Activated CD4-positive, alpha-beta T cell treated with anti-CD3 and anti-CD28 coated beads, Interleukin-2, Interleukin-6, amounts not matched to agents 100 ng/mL and 50 ng/mL, durations not matched to agents 16 hours and 8 hours (primary cell): ENCODE data around the gene LTV1.
"Not testable (repeated sequence)": the region's sequence is repeated elsewhere in the genome, so short reads cannot be mapped to it uniquely, and the experiment has no call there.

Experiments
- DNase-seq: peaks from one replicate; pipeline ENCODE4 v3.0.0-alpha.2; 2020

LTV1 gene

DNA sequence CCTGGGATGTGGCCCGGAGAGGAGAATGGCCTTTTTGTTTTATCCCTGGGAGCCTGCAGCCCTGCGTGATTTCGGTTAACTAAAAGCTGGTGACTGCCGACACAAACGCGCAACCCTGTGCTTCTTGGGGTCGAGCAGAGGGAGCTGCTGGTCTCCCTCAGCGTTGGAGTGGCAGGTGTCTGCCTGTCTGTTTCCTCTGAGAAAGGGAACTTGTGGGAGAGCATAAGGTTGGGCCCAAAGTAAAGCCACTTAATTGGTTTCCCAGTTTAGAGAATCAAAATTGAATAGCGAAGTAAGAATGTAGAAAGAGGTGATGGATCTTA lies 500 bp downstream of the LTV1 start:
- DNase-seq, result no peak

DNA sequence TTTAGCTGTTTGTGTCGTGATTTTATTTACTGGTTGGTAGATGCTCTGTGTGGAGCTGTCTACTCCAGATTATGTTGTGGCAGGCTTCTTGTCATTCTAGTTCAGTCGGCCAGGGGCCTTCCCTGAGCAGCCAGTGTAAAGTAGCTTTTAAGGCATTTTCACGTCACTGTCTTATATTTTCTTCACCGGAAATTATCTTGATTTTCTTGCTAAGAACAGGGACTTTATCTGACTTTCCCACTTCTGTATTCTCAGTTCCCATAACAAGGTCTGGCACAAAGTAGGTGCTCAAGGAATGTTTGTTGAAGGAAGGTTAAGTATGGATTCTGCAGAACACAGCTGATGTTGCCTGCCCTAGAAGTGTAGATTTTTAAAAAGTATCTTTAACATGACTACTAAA lies 868 bp downstream of the LTV1 start:
- no peak for DNase-seq

DNA sequence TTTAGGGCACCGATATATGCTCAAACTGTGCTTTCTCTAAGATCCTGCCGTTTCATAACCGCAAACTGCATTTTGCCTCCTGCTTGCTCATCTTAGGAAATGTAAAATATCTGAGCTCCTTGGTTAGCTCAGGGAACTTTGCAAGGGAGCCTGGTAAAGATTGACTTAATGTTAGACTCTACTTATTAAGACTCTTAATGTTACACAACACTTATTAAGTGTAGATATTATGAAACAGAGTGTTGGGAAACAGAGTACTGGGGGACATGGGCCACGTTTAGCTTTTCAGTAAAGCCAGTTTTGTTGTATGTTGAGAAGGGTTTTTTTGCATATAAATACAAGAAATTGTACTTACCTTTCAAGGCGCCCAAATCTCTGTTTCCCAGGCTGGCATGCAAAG lies 1.9 kb downstream of the LTV1 start:
- no peak for DNase-seq

DNA sequence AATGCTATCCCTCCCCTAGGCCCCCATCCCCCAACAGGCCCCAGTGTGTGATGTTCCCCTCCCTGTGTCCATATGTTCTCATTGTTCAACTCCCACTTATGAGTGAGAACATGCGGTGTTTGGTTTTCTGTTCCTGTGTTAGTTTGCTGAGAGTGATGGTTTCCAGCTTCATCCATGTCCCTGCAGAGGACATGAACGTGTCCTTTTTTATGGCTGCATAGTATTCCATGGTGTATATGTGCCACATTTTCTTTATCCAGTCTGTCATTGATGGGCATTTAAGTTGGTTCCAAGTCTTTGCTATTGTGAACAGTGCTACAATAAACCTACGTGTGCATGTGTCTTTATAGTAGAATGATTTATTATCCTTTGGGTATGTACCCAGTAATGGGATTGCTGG lies 8.6 kb downstream of the LTV1 start:
- DNase-seq, result not testable (repeated sequence)

DNA sequence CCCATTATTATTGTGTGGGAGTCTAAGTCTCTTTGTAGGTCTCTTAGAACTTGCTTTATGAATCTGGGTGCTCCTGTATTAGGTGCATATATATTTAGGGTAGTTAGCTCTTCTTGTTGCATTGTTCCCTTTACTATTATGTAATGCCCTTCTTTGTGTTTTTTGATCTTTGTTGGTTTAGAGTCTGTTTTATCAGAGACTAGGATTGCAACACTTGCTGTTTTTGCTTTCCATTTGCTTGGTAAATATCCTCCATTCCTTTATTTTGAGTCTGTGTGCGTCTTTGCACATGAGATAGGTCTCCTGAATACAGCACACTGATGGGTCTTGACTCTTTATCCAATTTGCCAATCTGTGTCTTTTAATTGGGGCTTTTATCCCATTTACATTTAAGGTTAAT lies 11.9 kb downstream of the LTV1 start:
- DNase-seq, result not testable (repeated sequence)

DNA sequence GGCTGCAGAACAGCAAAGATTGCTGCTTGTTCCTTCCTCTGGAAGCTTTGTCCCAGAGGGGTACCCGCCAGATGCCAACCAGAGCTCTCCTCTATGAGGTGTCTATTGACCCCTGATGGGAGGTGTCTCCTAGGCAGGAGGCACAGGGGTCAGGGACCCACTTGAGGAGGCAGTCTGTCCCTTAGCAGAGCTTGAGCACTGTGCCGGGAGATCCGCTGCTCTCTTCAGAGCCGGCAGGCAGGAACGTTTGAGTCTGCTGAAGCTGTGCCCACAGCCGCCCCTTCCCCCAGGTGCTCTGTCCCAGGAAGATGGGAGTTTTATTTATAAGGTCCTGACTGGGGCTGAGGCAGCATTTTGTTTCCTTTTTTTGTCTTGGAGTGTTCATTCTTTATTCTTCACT lies 13.6 kb downstream of the LTV1 start:
- DNase-seq, result not testable (repeated sequence)

DNA sequence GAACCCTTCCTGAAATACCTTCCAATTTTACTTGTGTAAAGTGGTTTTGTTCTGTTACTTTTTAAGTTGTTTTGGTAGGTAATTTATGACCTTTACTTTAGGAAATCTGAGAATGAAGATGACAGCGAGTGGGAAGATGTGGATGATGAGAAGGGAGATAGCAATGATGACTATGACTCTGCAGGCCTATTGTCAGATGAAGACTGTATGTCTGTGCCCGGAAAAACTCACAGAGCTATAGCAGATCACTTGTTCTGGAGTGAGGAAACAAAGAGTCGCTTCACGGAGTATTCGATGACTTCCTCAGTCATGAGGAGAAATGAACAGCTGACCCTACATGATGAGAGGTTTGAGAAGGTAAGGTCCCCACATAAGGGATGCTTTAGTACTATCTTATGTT lies 14.5 kb downstream of the LTV1 start:
- no peak for DNase-seq

DNA sequence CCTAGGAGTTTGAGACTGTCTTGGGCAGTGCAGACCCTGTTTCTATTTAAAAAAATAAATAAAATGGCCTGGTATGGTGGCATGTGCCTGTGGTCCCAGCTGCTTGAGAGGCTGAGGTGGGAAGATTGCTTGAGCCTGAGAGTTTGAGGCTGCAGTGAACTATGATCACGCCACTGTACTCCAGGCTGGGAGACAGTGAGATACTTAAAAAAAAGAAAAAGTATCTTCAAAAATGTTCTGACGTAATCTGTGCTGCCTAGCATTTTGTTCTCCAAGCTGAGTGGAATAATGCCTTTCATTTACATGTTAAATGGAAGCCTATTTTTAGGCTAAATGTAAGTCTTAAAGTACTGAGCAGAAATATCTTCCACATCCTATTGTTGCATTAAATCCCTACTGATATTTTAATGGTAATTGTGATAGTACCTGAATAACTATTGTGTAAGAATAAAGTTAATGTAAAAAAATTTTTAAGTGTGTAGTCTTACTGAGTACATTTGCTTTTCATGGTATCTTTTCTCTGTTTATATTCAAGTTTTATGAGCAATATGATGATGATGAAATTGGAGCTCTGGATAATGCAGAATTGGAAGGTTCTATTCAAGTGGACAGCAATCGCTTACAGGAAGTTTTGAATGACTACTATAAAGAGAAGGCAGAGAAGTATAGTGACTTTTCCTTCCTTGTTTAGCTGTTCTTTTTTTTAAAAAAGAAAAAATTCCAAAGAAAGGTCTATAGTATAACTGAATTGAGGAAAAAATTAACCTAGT lies 16.9 kb downstream of the LTV1 start:
- no peak for DNase-seq

DNA sequence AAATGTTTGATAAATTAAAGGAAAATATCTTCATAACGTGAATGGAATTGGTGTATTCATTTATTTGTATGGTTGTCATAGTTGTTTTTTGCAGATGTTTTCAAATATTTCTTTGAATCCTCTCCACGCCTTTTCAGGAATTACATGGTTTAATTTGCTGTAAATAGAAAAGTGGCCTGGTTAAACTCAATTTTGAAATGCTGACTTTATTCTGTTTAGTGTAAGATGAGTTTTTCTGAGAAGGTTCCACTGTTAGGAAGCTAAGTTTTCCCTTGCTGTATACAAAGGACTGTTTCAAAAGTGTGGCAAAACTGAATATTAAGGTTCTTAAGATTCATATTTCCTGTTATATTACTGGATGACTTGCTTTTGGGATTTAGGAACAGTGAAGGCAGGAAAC lies 20.6 kb downstream of the LTV1 start:
- DNase-seq, result no peak

DNA sequence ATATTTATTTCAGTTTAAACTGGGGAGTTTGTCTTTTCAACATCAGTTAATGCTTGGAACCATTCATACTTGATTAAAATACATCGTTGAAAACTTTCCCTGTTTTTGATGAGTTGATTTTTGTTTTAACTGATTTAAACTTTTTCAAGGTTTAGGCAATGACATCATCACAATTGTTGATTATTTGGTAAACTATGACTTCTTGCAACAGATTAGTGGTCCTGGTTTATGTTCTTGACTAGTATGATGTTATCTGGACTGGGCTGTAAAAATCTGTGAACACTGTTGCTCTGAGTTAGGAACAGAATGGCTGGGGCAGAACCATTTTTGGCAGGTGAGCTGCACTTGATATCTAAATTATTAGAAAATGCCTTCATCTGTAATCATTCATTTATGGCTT lies 21.1 kb downstream of the LTV1 start, which contains the start of gene ZC2HC1B:
TSS of gene ZC2HC1B (plus strand) at position 241 of the 400 bp plus-strand sequence. CDS start at position 307, 66 bp downstream.
- DNase-seq, result no peak

DNA sequence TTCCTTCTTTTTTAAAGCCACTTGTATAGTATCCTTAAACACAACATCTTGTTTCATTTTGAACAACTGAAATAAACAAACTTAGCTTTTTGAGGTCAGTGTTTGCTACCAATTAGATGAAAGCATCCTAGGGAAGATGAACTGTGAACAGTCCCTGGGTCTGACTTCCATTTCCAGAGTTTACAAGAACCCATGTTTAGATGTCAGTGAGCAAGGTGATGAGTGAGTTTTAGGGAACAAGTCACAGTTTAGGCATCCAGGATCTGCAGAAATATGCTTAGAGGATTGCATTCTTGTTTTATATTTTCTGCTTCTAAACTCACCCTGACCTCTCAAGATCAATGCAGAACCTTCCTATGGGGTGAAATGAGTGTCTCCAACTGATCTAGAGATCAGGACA lies 24.1 kb downstream of the LTV1 start:
- DNase-seq, result no peak

DNA sequence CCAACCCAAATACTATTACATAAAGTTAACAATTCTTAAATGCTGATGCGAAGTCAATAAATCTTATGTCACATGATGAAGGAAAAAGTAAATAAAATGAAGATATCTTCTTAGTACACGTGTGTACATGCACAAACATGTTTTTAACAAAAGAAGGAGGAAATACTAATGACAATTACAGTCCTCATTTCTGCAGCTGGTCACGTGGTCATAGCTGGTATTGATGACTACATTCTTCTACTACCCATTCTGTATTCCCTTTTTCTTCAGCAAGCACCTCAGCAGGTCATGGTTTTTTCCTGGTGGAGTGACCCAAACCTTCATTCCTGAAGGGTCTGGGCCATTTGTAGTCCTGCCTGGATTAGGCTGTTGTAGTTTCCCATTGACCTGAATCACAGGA lies 25.7 kb downstream of the LTV1 start:
- DNase-seq, result not testable (repeated sequence)

DNA sequence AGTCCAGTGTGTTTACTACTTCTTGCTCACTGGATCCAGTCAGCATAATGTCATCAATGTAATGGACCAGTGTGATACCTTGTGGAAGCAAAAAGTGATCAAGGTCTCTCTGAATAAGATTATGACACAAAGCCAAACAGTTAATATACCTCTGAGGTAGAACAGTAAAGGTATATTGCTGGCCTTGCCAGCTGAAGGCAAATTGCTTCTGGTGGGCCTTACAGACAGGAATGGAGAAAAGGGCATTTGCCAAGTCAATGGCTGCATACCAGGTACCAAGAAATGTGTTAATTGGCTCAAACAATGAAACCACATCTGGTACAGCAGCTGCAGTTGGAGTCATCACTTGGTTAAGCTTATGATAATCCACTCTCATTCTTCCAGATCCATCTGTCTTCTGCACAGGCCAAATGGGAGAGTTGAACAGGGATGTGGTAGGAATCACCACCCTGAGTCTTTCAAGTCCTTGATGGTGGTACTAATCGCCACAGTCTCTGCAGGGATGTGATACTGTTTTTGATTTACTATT lies 28.1 kb downstream of the LTV1 start:
- not testable (repeated sequence) for DNase-seq

DNA sequence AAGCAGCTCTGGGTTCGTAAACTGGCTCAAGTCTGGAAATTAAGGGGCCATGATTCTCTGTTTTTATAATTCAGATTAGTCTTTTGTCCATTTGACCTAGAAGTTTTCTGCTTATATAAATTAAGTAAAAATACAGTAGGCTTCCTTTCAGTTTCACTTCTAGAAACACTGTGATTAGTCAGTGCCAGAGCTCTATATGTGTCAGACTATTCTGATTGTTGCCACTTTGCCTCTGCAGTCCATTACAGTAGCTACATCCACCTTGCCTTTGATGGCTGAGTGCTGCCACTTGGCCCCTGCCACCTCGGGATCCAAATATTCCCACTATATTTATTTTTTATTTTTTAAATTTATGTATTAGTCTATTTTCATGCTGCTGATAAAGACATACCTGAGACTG lies 29.1 kb downstream of the LTV1 start:
- peak; percentile 59 for DNase-seq

DNA sequence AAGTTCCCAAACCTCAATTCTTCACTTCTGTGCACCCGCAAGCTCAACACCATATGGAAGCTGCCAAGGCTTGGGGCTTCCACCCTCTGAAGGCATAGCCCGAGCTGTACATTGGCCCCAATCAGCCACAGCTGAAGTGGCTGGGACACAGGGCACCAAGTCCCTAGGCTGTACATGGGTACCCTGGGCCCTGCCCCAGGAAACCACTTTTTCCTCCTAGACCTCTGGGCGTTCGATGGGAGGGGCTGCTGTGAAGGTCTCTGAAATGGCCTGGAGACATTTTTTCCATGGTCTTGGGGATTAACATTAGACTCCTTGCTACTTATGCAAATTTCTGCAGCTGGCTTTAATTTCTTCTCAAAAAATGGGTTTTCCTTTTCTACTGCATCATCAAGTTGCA lies 30.5 kb downstream of the LTV1 start:
- not testable (repeated sequence) for DNase-seq

DNA sequence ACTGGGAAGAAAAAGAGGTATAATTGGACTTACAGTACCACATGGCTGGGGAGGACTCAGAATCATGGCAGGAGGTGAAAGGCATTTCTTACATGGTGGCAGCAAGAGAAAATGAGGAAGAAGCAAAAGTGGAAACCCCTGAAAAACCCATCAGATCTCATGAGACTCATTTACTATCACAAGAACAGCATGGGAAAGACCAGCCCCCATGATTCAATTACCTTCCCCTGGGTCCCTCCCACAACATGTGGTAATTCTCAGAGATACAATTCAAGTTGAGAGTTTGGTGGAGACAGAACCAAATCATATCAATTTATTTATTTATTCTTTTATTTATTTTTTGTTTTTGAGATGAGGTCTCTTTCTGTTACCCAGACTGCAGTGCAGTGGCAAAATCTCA lies 31.4 kb downstream of the LTV1 start:
- not testable (repeated sequence) for DNase-seq

DNA sequence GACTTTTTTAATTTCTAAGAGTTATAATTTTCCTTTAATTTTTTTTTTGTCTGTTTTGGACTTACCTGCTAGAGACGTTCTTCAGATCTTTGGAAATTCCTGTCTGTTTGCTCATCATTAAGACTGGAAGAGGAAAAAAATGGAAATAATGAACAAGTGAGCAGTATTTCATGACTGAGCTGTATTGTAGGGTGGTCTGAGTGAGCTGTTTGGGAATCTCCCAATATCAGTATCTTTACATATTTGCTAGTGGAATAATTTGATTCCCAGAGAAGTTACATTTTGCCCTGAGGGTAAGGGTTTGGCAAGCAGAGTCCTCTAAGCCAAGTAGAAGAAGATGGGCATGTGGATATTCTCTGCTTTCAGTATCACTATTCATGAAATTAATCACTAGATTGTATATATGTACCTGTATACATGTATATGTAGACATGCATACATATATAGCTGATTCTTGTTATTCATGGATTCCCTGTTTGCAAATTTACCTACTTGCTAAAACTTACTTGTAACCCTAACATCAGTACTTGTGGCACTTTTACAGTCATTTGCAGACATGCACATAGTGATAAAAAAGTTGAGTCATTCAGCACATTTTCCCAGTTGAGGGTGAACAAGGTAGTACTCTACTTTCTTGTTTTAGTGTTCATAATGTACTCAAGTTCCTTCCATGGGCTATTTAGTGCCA lies 34.6 kb downstream of the LTV1 start:
- DNase-seq, result peak; percentile 50

DNA sequence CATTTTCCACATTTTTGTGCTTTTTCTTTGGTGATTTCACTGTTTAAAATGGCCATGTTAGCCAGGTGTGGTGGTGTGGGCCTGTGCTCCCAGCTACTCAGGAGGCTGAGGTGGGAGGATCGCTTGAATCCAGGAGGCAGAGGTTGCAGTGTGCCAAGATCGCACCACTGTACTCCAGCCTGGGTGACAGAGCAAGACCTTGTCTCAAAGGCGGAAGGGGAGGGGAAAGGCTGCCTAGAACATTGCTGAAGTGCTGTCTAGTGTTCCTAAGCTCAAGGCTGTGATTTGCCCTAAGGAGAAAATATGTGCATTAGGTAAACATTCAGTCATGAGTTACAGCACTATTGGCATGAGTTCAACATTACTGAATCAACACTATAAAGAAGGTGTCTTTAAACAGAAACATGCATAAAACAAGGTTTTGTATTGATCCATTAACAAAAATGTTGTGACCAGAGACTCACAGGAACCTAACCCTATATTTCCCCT lies 35.2 kb downstream of the LTV1 start:
- DNase-seq, result no peak

DNA sequence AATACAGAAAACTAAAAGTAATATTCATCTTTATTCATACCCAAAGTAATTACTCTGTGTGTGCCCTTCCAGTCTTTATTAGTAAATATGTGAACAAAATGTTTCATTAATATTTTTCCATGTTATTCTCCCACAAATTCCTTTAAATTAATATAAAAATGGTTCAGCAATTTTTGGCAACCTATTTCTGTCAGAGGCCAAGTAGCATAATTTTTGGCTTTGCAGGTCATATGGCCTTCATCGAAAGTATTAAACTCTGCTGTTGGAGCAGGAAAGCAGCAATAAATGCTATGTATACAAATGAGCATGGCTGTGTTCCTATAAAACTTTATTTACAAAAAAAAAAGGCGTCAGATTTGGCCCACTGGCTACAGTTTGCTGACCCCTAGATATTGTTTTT lies 37.3 kb downstream of the LTV1 start:
- no peak for DNase-seq

DNA sequence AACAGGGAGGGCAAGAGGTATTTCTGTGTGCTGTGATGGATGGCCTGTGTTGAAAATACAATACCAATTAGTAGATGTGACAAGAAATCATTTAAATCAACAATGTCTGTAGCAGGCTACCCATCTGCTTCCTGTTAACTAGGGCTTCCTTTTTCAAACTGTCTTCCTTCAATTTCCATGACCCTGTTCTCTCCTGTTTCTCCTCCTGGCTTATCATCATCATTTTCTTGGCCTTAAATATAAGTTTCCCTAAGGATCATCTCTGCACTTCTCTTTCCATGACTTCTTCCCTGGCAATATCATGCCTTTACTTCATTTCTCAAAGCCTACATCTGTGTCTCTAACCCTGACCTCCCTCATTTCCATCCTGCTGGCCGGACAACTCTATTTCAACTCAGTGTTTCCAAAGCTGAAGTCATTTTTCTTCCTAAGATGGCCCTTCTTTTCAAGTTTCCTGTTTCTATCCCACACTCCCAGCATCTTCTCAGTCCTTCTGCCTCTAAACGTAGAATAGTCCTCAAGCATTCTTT lies 39.3 kb downstream of the LTV1 start:
- DNase-seq, result no peak

DNA sequence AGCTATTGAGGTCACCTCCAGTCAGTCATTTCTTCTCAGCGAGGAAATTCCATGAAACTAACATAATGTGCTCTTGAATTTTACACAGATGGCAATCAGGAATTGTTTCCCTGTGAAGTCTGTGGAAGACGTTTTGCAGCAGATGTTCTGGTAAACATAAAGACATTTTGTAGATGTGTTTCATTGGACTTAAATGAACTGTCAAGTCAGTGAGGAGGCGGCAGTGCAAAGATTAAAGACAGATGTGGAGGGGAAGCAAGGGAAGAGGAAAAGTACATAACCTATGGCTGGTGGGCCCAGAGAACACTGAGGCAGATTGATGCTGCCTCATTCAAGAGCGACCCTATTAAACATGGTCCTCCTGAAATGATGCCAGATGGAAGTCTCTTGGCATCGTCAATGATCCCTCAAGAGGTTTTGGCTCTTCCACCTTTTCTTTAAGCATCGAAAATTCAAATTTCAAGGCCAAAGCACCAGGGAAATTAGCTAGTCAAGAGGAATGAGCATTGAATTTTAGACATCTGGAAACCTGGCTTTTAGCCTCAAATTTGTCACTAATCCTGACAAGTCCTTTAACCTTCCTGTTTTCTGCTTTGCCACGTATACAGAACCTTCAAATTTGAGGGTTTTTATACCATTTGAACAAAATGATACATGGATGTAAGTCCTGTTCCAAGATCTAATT lies 41.2 kb downstream of the LTV1 start:
- no peak for DNase-seq

DNA sequence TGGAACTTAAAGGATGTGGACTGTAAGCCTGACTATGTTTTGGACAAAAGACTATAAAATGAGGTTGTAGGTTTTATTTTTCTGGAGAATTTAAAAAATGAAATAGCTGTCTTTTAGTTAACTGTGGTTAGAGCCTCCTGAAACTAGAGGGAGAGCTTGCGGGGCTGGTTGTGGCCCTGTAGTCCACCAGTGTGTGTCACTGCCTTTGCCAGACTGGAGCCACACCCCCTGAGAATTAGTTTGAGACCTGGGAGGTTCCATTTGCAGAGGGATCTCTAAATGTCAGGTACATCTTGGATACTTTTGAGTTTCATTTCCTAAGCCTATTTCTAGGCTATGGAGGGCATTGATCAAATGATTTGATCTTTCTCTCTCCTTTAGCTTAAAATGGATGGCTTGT lies 42.0 kb downstream of the LTV1 start:
- DNase-seq, result no peak

DNA sequence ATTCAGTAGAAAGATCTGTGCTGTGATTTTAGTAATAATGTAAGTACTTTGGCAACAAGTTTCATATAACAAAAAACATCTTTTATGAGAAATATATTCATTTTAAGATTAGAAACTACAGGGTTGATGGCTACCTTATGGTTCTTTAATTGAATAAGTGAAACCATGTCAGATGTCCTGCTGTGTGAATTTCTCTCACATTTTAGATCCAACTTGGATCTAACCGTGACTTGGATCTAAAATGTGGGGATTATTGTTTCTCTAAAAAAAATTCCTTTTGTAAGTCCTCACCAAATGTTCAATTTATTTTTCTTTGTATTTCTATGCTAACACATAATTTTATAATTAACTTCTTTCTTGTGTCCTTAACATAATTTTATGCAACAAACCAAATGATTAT lies 51.5 kb downstream of the LTV1 start:
- no peak for DNase-seq
